GM23248 (cell line): ENCODE results near the gene SYPL2.

Experiments used
- EZH2 ChIP-seq: fragments of 200-600 bp; sonication (generic); IDR thresholded peaks from 2 replicates; pipeline ENCODE4 v1.6.1; 2018; ENCODE audit warnings: antibody characterized with exemption, mild to moderate bottlenecking; ENCODE audit not compliant: insufficient read depth, poor library complexity, severe bottlenecking
- EZH2phosphoT487 ChIP-seq: fragments of 200-600 bp; sonication (generic); IDR thresholded peaks from 2 replicates; pipeline ENCODE4 v1.6.1; 2018; ENCODE audit warnings: antibody characterized with exemption, moderate library complexity, mild to moderate bottlenecking, low read depth; ENCODE audit not compliant: insufficient read depth

GRCh38 chr1:109488201-109488600, 21.9 kb downstream of the SYPL2 start:
- TF ChIP-seq EZH2, result no peak
- TF ChIP-seq EZH2phosphoT487, result no peak
